OCI-LY7 (cell line): ENCODE measurements around the gene SDCCAG8. TPM values are rescaled to one million over a fixed set of nuclear protein-coding genes. Genes with fewer than 3 reads are reported as not detected.

Source experiments
- BruUV-seq: library from RNA; stranded (reverse); fragments of 400-500 nt; replicated peaks from 2 replicates; lab custom pipeline; 2021; lab: Mats Ljungman, UMichigan
- CTCF ChIA-PET: fragments of 300-600 bp; sonication (Branson Sonifier 250); formaldehyde crosslinking; loops from one replicate; lab custom pipeline; 2022; ENCODE audit warnings: antibody characterized with exemption; ENCODE audit not compliant: unreplicated experiment; lab: Charles Lee
- POLR2A ChIA-PET: fragments of 300-600 bp; sonication (Branson Sonifier 250); formaldehyde crosslinking; loops from one replicate; lab custom pipeline; 2022; ENCODE audit warnings: antibody characterized with exemption; lab: Charles Lee
- DNase-seq: peaks from one replicate; pipeline ENCODE4 v3.0.0-alpha.2; 2015; ENCODE audit warnings: low spot score
- H2AFZ ChIP-seq: fragments of 200-600 bp; sonication (generic), shearing (Covaris generic); 2 replicates; pipeline ENCODE4 v1.6.1; 2014; ENCODE audit warnings: mild to moderate bottlenecking, antibody characterized with exemption, low read length, moderate library complexity
- H3K27ac ChIP-seq: fragments of 200-600 bp; sonication (generic); 2 replicates; pipeline ENCODE4 v1.5.1; 2014; ENCODE audit warnings: mixed run types, low read depth, mild to moderate bottlenecking, moderate library complexity, low read length, inconsistent platforms; ENCODE audit not compliant: poor library complexity, severe bottlenecking
- H3K36me3 ChIP-seq: fragments of 200-600 bp; sonication (generic); 2 replicates; pipeline ENCODE4 v1.6.1; 2014; ENCODE audit warnings: mild to moderate bottlenecking, antibody characterized with exemption, low read length, moderate library complexity, mixed read lengths; ENCODE audit not compliant: insufficient read depth
- H3K4me1 ChIP-seq: fragments of 200-600 bp; sonication (generic); 2 replicates; pipeline ENCODE4 v1.5.1; 2014; ENCODE audit warnings: mild to moderate bottlenecking, low read length; ENCODE audit not compliant: insufficient read depth, poor library complexity, severe bottlenecking
- H3K4me2 ChIP-seq: fragments of 200-600 bp; sonication (generic); 2 replicates; pipeline ENCODE4 v1.6.1; 2014; ENCODE audit warnings: mild to moderate bottlenecking, low read length
- H3K4me3 ChIP-seq: fragments of 200-600 bp; sonication (generic); 2 replicates; pipeline ENCODE4 v1.5.1; 2014; ENCODE audit warnings: mild to moderate bottlenecking, low read depth, low read length; ENCODE audit not compliant: poor library complexity, severe bottlenecking
- H3K79me2 ChIP-seq: fragments of 200-600 bp; sonication (generic); 2 replicates; pipeline ENCODE4 v1.6.1; 2016; ENCODE audit warnings: low read depth, mild to moderate bottlenecking, low read length, moderate library complexity, mixed read lengths; ENCODE audit not compliant: insufficient read depth
- H3K9me2 ChIP-seq: fragments of 200-600 bp; sonication (generic); 2 replicates; pipeline ENCODE4 v1.6.1; 2016; ENCODE audit warnings: mild to moderate bottlenecking, low read length, mixed read lengths; ENCODE audit not compliant: insufficient read depth
- H3K9me3 ChIP-seq: fragments of 200-600 bp; sonication (generic); 2 replicates; pipeline ENCODE4 v1.6.1; 2014; ENCODE audit warnings: mild to moderate bottlenecking, mixed run types, low read length, mixed read lengths
- H4K20me1 ChIP-seq: fragments of 200-600 bp; sonication (generic); 2 replicates; pipeline ENCODE4 v1.6.1; 2014; ENCODE audit warnings: mild to moderate bottlenecking, antibody characterized with exemption, low read length, moderate library complexity, mixed read lengths; ENCODE audit not compliant: insufficient read depth
- EZH2phosphoT487 ChIP-seq: fragments of 200-600 bp; sonication (generic); IDR thresholded peaks from 2 replicates; pipeline ENCODE4 v1.6.1; 2018; ENCODE audit warnings: low read depth, borderline replicate concordance, mild to moderate bottlenecking, mixed run types, antibody characterized with exemption, low read length, moderate library complexity, mixed read lengths
- intact Hi-C: fragments of 100-400 bp; cut with micrococcal nuclease; formaldehyde crosslinking; loops from one replicate; pipeline ENCODE4 v1.10.0; 2022; ENCODE audit not compliant: unreplicated experiment
- microRNA-seq: library from miRNA; unstranded; fragments of <30 nt; microRNA quantifications from one replicate; pipeline ENCODE4 v1.2.0, GENCODE V29; 2022; ENCODE audit warnings: borderline replicate concordance
- small RNA-seq: library from RNA; depleted of rRNA; stranded (forward); fragments of <200 nt; gene quantifications from one replicate; pipeline ENCODE3, GENCODE V24; 2014
- total RNA-seq, 2 experiments: library from RNA; depleted of rRNA in 1 of 2; stranded (reverse); fragments of >200 nt in 1 of 2; shearing (Covaris generic) in 1 of 2; gene quantifications; 2 replicates each; pipeline ENCODE4 v1.2.3, GENCODE V29; 2014 to 2022
- TF ChIP-seq, protein P1 (sequence below): fragments of 200-600 bp; sonication (generic); conservative IDR thresholded peaks from 2 replicates; pipeline ENCODE4 v1.5.1; 2014; ENCODE audit warnings: mild to moderate bottlenecking, antibody characterized with exemption, low read length, moderate library complexity, mixed read lengths

SDCCAG8 gene
- total RNA-seq, 2 experiments from 2014 or later = 18.1 to 28.7 TPM

- TF ChIP-seq EZH2phosphoT487 = no peak
- TF ChIP-seq, protein P1, sequence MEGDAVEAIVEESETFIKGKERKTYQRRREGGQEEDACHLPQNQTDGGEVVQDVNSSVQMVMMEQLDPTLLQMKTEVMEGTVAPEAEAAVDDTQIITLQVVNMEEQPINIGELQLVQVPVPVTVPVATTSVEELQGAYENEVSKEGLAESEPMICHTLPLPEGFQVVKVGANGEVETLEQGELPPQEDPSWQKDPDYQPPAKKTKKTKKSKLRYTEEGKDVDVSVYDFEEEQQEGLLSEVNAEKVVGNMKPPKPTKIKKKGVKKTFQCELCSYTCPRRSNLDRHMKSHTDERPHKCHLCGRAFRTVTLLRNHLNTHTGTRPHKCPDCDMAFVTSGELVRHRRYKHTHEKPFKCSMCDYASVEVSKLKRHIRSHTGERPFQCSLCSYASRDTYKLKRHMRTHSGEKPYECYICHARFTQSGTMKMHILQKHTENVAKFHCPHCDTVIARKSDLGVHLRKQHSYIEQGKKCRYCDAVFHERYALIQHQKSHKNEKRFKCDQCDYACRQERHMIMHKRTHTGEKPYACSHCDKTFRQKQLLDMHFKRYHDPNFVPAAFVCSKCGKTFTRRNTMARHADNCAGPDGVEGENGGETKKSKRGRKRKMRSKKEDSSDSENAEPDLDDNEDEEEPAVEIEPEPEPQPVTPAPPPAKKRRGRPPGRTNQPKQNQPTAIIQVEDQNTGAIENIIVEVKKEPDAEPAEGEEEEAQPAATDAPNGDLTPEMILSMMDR = no peak
- CTCF ChIA-PET = no interaction called here
- intact Hi-C loops = no loop called here
These were observed 292.7 kb downstream of the SDCCAG8 start for GRCh38 chr1:243548516-243548915.

GRCh38 chr1:243549108-243549507 lies 293.3 kb downstream of the SDCCAG8 start:
- H3K4me1 ChIP-seq = no peaks in the 10 kb centered on the region
- no peak overlapping the region for H3K27ac ChIP-seq
- no peaks in the 10 kb centered on the region for H4K20me1 ChIP-seq
- TF ChIP-seq, protein P1 = no peak
- TF ChIP-seq EZH2phosphoT487 = no peak
- ChIA-PET POLR2A (no interaction called here), CTCF (no interaction called here)
- no peak for DNase-seq
- BruUV-seq = no TSS peak
- H3K36me3 ChIP-seq = no peaks in the 10 kb centered on the region
- no peaks in the 10 kb centered on the region for H3K9me3 ChIP-seq
- no peak overlapping the region for H3K4me3 ChIP-seq
- intact Hi-C loops = no loop called here
- no peak overlapping the region for H2AFZ ChIP-seq
- H3K4me2 ChIP-seq = no peak overlapping the region
- H3K79me2 ChIP-seq = no peaks in the 10 kb centered on the region
- no peaks in the 10 kb centered on the region for H3K9me2 ChIP-seq

More at GRCh38 chr1:243548516-243548915, 292.7 kb downstream of the SDCCAG8 start:
- Histone ChIP-seq H3K36me3 (no peaks in the 10 kb centered on the region), H3K4me2 (no peak overlapping the region), H4K20me1 (no peaks in the 10 kb centered on the region), H3K9me2 (no peaks in the 10 kb centered on the region), H3K9me3 (no peaks in the 10 kb centered on the region), H2AFZ (no peak overlapping the region), H3K4me3 (no peak overlapping the region), H3K4me1 (no peaks in the 10 kb centered on the region), H3K79me2 (no peaks in the 10 kb centered on the region), H3K27ac (no peak overlapping the region)
- DNase-seq = no peak
- BruUV-seq = no TSS peak
- POLR2A ChIA-PET = no interaction called here

Small RNA genes lying within 50 kb of the gene (microRNA-seq; reads per million reads assigned to microRNA genes)
- 23.5 reads per million, percentile 32 among the genes with 10 or more reads in this experiment for gene MIR4677

Small RNA genes lying within 50 kb of the gene (small RNA-seq; reads per million reads assigned to genes)
- not detected for gene MIR4677

Other genes with a start within 250 kb of the SDCCAG8 start
- 57.6 and 64.7 TPM in 2 replicates for gene CEP170, start 760 bp upstream of the SDCCAG8 start, total RNA-seq (2014; rRNA removed; shearing (Covaris generic))
- gene CEP170, start 760 bp upstream of the SDCCAG8 start, total RNA-seq (2022) = 69.7 and 85.4 TPM in 2 replicates